Measurements from ENCODE around the gene VEPH1. TPM values are rescaled to one million over a fixed set of nuclear protein-coding genes. Genes with fewer than 3 reads are reported as not detected.

The VEPH1 gene
- total and polyA plus RNA-seq, 2 donors (not counting 1 experiment from before 2014, with no cell fraction given): not detected

GRCh38 chr3:157460253-157460652 lies 43.0 kb downstream of the VEPH1 start:
- no peak for DNase-seq
- ChIA-PET CTCF (no interaction called here), POLR2A (no interaction called here)
- intact Hi-C loops (cut with micrococcal nuclease): no loop called here
- H3K4me2 ChIP-seq (replicated peaks; ENCODE audit: low read depth, low read length, poor library complexity, severe bottlenecking): no peak overlapping the region
- Mint-ChIP-seq H3K27ac (no peak overlapping the region), H3K9me3 (ENCODE audit: insufficient read depth) (no peaks in the 10 kb centered on the region), H3K27me3 (peaks cover 25% of the 10 kb centered on the region), H3K4me1 (no peaks in the 10 kb centered on the region), H3K4me3 (no peak overlapping the region)
- H4K20me1 ChIP-seq (ENCODE audit: control insufficient read depth, insufficient read depth, low read length, poor library complexity, severe bottlenecking): no peaks in the 10 kb centered on the region
- H3K79me2 ChIP-seq (ENCODE audit: control insufficient read depth, insufficient read depth, low read length): no peaks in the 10 kb centered on the region
- no peaks in the 10 kb centered on the region for H3K36me3 ChIP-seq (replicated peaks in 1 of 2; ENCODE audit: control extremely low read depth in 1 of 2, control insufficient read depth in 1 of 2, extremely low read depth in 1 of 2, insufficient read depth in 2 of 2, low read length in 1 of 2)
- H3K9me3 ChIP-seq (ENCODE audit: control extremely low read depth in 1 of 3, control insufficient read depth in 2 of 3, insufficient read depth in 1 of 3, low read length in 2 of 3): peaks cover 0 to 3% (median 0%) of the 10 kb centered on the region in 3 donors
- no peak overlapping the region for H3K4me3 ChIP-seq (ENCODE audit: control extremely low read depth in 1 of 5, extremely low read depth in 1 of 5, insufficient read depth in 1 of 5, low read depth in 2 of 5, low read length in 4 of 5)
- H3K4me1 ChIP-seq (ENCODE audit: control insufficient read depth in 2 of 2, insufficient read depth in 2 of 2, low read length in 2 of 2): no peaks in the 10 kb centered on the region
- no peak overlapping the region for H3K27ac ChIP-seq (ENCODE audit: low read length in 2 of 2)
- no peak overlapping the region for H2AFZ ChIP-seq (ENCODE audit: insufficient read depth, low read depth, low read length, poor library complexity, severe bottlenecking)
- no peak overlapping the region for H3K9ac ChIP-seq (ENCODE audit: low read length)
- TF ChIP-seq EZH2 (IDR thresholded peaks at IDR 0.05; ENCODE audit: borderline replicate concordance, insufficient read depth, low read depth, low read length, poor library complexity, severe bottlenecking): no peak
- TF ChIP-seq, protein P1, sequence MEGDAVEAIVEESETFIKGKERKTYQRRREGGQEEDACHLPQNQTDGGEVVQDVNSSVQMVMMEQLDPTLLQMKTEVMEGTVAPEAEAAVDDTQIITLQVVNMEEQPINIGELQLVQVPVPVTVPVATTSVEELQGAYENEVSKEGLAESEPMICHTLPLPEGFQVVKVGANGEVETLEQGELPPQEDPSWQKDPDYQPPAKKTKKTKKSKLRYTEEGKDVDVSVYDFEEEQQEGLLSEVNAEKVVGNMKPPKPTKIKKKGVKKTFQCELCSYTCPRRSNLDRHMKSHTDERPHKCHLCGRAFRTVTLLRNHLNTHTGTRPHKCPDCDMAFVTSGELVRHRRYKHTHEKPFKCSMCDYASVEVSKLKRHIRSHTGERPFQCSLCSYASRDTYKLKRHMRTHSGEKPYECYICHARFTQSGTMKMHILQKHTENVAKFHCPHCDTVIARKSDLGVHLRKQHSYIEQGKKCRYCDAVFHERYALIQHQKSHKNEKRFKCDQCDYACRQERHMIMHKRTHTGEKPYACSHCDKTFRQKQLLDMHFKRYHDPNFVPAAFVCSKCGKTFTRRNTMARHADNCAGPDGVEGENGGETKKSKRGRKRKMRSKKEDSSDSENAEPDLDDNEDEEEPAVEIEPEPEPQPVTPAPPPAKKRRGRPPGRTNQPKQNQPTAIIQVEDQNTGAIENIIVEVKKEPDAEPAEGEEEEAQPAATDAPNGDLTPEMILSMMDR (IDR thresholded peaks at IDR 0.05): no peak
- H3K27me3 ChIP-seq (replicated peaks in 1 of 4; ENCODE audit: control extremely low read depth in 1 of 4, control insufficient read depth in 3 of 4, insufficient read depth in 4 of 4, low read length in 3 of 4): peaks cover 0 to 8% (median 0%) of the 10 kb centered on the region in 4 experiments
- WGBS (ENCODE audit: insufficient coverage): 100% methylated on average over 1 of the region's 2 CpGs
- ATAC-seq (ENCODE audit: low read depth): no peak

- H3K9ac ChIP-seq (ENCODE audit: low read length): no peak overlapping the region
- ChIA-PET CTCF (no interaction called here), POLR2A (no interaction called here)
- Mint-ChIP-seq H3K27ac (no peak overlapping the region), H3K9me3 (ENCODE audit: insufficient read depth) (no peaks in the 10 kb centered on the region), H3K27me3 (peaks cover 25% of the 10 kb centered on the region), H3K4me3 (no peak overlapping the region), H3K4me1 (no peaks in the 10 kb centered on the region)
- H2AFZ ChIP-seq (ENCODE audit: insufficient read depth, low read depth, low read length, poor library complexity, severe bottlenecking): no peak overlapping the region
- 38% methylated on average over 1 of the region's 2 CpGs for WGBS (ENCODE audit: insufficient coverage)
- no peak for DNase-seq
- H3K4me2 ChIP-seq (replicated peaks; ENCODE audit: low read depth, low read length, poor library complexity, severe bottlenecking): no peak overlapping the region
- H3K79me2 ChIP-seq (ENCODE audit: control insufficient read depth, insufficient read depth, low read length): no peaks in the 10 kb centered on the region
- TF ChIP-seq EZH2 (IDR thresholded peaks at IDR 0.05; ENCODE audit: borderline replicate concordance, insufficient read depth, low read depth, low read length, poor library complexity, severe bottlenecking): no peak
- TF ChIP-seq, protein P1 (IDR thresholded peaks at IDR 0.05): no peak
- ATAC-seq (ENCODE audit: low read depth): no peak
- H3K4me3 ChIP-seq (ENCODE audit: control extremely low read depth in 1 of 5, extremely low read depth in 1 of 5, insufficient read depth in 1 of 5, low read depth in 2 of 5, low read length in 4 of 5): no peak overlapping the region
- H3K4me1 ChIP-seq (ENCODE audit: control insufficient read depth in 2 of 2, insufficient read depth in 2 of 2, low read length in 2 of 2): no peaks in the 10 kb centered on the region
- H4K20me1 ChIP-seq (ENCODE audit: control insufficient read depth, insufficient read depth, low read length, poor library complexity, severe bottlenecking): no peaks in the 10 kb centered on the region
- peaks cover 0 to 3% (median 0%) of the 10 kb centered on the region in 3 donors for H3K9me3 ChIP-seq (ENCODE audit: control extremely low read depth in 1 of 3, control insufficient read depth in 2 of 3, insufficient read depth in 1 of 3, low read length in 2 of 3)
- peaks cover 0 to 8% (median 0%) of the 10 kb centered on the region in 4 experiments for H3K27me3 ChIP-seq (replicated peaks in 1 of 4; ENCODE audit: control extremely low read depth in 1 of 4, control insufficient read depth in 3 of 4, insufficient read depth in 4 of 4, low read length in 3 of 4)
- H3K27ac ChIP-seq (ENCODE audit: low read length in 2 of 2): no peak overlapping the region
- H3K36me3 ChIP-seq (replicated peaks in 1 of 2; ENCODE audit: control extremely low read depth in 1 of 2, control insufficient read depth in 1 of 2, extremely low read depth in 1 of 2, insufficient read depth in 2 of 2, low read length in 1 of 2): no peaks in the 10 kb centered on the region
- intact Hi-C loops (cut with micrococcal nuclease): no loop called here
These were observed 43.5 kb downstream of the VEPH1 start for GRCh38 chr3:157459706-157460105.

Data from B cell (primary cell).